ENCODE data around the gene PROC. TPM values are rescaled to one million over a fixed set of nuclear protein-coding genes. Genes with fewer than 3 reads are reported as not detected.

PROC gene
- total RNA-seq, 4 donors from 2014 or later: 2.9 to 3.0 TPM; not detected in 2

DNA sequence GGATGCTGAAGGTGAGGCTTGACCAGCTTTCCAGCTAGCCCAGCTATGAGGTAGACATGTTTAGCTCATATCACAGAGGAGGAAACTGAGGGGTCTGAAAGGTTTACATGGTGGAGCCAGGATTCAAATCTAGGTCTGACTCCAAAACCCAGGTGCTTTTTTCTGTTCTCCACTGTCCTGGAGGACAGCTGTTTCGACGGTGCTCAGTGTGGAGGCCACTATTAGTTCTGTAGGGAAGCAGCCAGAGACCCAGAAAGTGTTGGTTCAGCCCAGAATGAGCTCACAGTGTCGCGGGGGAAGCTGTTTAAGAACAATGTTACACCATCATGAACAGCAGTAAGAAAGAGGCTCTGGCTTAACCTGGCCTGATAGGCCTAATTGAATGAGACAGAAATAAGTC lies 11.1 kb downstream of the PROC start:
- TF ChIP-seq POLR2A (IDR thresholded peaks at IDR 0.05) (no peak), EP300 (IDR thresholded peaks at IDR 0.05; ENCODE audit: low read depth) (no peak), POLR2AphosphoS5 (IDR thresholded peaks at IDR 0.05) (no peak)
- TF ChIP-seq, protein P1, sequence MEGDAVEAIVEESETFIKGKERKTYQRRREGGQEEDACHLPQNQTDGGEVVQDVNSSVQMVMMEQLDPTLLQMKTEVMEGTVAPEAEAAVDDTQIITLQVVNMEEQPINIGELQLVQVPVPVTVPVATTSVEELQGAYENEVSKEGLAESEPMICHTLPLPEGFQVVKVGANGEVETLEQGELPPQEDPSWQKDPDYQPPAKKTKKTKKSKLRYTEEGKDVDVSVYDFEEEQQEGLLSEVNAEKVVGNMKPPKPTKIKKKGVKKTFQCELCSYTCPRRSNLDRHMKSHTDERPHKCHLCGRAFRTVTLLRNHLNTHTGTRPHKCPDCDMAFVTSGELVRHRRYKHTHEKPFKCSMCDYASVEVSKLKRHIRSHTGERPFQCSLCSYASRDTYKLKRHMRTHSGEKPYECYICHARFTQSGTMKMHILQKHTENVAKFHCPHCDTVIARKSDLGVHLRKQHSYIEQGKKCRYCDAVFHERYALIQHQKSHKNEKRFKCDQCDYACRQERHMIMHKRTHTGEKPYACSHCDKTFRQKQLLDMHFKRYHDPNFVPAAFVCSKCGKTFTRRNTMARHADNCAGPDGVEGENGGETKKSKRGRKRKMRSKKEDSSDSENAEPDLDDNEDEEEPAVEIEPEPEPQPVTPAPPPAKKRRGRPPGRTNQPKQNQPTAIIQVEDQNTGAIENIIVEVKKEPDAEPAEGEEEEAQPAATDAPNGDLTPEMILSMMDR (IDR thresholded peaks at IDR 0.05): no peak
- Histone ChIP-seq H3K27me3 (peaks cover 5% of the 10 kb centered on the region), H3K4me3 (no peak overlapping the region), H3K36me3 (no peaks in the 10 kb centered on the region), H3K4me1 (no peaks in the 10 kb centered on the region), H3K27ac (no peak overlapping the region), H3K9me3 (no peaks in the 10 kb centered on the region)
- no peak for DNase-seq
- intact Hi-C loops (cut with DNase I; ENCODE audit: low total_unique reads): no loop called here
- WGBS, 2 donors (ENCODE audit: low coverage in 1 of 2): 86 to 100% methylated on average over 2 to 4 of the region's 4 CpGs
- in situ Hi-C loops (cut with MboI; ENCODE audit: low pct_ligation_motif_present in 1 of 4, low pct_unique_long_range_greater_than_20kb in 1 of 4, low sequenced_read_pairs in 3 of 4): no loop called here

DNA sequence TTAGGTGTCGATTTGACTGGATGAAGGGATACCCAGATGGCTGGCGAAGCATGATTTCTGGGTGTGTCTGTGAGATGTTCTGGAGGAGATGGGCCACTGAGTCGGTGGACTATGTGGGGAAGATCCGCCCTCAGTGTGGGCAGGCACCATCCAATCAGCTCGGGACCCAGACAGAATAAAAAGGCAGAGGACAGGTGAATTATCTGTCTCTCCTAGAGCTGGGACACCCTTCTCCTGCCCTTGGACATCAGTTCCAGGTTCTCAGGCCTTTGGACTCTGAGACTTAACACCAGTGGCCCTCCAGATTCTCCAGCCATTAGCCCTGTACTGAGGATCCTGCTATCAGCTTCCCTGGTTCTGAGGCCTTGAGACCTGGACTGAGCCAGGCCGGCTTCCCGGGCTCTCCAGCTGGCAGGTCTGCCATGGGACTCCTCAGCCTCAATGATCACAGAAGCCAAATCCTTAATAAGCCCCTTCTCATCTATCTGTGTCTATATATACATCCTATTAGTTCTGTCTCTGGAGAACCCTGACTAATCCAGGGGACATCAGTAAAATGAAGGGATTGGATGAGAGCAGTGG lies 11.7 kb downstream of the PROC start:
- WGBS, 2 donors (ENCODE audit: low coverage in 1 of 2): 75 to 94% methylated on average over 1 to 7 of the region's 7 CpGs
- no peak overlapping the region for H3K27ac ChIP-seq
- intact Hi-C loops (cut with DNase I; ENCODE audit: low total_unique reads) (no loop called here), in situ Hi-C loops (cut with MboI; ENCODE audit: low pct_ligation_motif_present in 1 of 4, low pct_unique_long_range_greater_than_20kb in 1 of 4, low sequenced_read_pairs in 3 of 4) (no loop called here)
- H3K4me3 ChIP-seq: no peak overlapping the region
- no peak for DNase-seq
- no peaks in the 10 kb centered on the region for H3K4me1 ChIP-seq
- H3K9me3 ChIP-seq: no peaks in the 10 kb centered on the region
- TF ChIP-seq POLR2A (IDR thresholded peaks at IDR 0.05): no peak
- no peak for TF ChIP-seq POLR2AphosphoS5 (IDR thresholded peaks at IDR 0.05)
- TF ChIP-seq, protein P1 (IDR thresholded peaks at IDR 0.05): no peak
- no peak for TF ChIP-seq EP300 (IDR thresholded peaks at IDR 0.05; ENCODE audit: low read depth)
- no peaks in the 10 kb centered on the region for H3K27me3 ChIP-seq
- H3K36me3 ChIP-seq: no peaks in the 10 kb centered on the region

DNA sequence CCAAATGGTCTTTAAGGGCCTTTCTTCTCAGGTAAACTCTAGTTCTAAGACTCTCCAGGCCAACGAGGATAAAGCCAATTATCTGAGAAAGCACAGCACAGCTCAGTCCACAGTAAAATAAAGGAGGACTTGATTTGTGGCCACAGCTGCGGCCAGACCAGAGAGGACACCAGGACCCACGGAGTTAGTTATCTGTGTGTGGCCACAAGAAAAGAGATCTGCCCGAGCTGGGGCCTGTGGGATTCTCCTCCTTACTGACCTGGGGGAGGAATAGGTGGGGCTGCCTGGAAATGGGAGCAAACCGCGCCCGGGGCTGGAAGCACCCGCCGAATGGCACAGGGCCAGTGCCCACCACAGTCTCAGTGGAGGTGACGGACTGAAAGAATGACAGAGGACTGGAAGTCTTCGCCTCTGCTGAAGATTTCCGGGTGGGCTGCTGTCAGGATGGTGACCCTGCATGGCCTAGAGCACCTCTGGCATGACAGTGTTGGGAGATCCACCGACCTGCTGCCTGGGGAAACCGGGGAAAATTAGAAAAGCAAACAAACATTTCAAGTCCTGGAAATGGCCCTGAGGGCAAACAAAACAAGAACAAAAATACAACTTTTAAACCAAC lies 13.3 kb downstream of the PROC start:
- 79 to 89% methylated on average over 4 to 14 of the region's 14 CpGs for WGBS, 2 donors (ENCODE audit: low coverage in 1 of 2)
- no peak overlapping the region for H3K4me3 ChIP-seq
- no peaks in the 10 kb centered on the region for H3K9me3 ChIP-seq
- TF ChIP-seq, protein P1 (IDR thresholded peaks at IDR 0.05): no peak
- TF ChIP-seq POLR2AphosphoS5 (IDR thresholded peaks at IDR 0.05): no peak
- TF ChIP-seq EP300 (IDR thresholded peaks at IDR 0.05; ENCODE audit: low read depth): no peak
- no peak for TF ChIP-seq POLR2A (IDR thresholded peaks at IDR 0.05)
- H3K4me1 ChIP-seq: no peaks in the 10 kb centered on the region
- no peaks in the 10 kb centered on the region for H3K36me3 ChIP-seq
- H3K27me3 ChIP-seq: no peaks in the 10 kb centered on the region
- intact Hi-C loops (cut with DNase I; ENCODE audit: low total_unique reads) (no loop called here), in situ Hi-C loops (cut with MboI; ENCODE audit: low pct_ligation_motif_present in 1 of 4, low pct_unique_long_range_greater_than_20kb in 1 of 4, low sequenced_read_pairs in 3 of 4) (no loop called here)
- DNase-seq: no peak
- H3K27ac ChIP-seq: no peak overlapping the region

DNA sequence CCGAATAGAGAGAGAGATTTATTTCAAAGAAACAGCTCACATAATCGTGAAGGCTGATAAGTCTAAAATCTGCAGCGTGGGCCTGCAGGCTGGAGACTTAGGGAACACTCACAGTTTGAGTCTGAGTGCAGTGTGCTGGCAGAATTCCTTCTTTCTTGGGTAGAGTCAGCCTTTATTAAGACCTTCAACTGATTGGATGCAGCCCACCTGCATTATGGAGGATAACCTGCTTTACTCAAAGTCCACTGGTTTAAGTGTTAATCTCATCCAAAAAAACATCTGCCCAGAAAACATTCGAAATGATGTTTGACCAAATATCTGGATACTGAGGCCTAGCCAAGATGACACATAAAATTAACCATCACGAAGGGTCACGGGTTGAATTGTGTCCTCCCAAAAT lies 16.3 kb downstream of the PROC start:
- in situ Hi-C loops (cut with MboI; ENCODE audit: low pct_ligation_motif_present in 1 of 4, low pct_unique_long_range_greater_than_20kb in 1 of 4, low sequenced_read_pairs in 3 of 4): no loop called here
- Histone ChIP-seq H3K27ac (no peak overlapping the region), H3K4me3 (no peak overlapping the region), H3K4me1 (peaks cover 0 to 9% (median 6%) of the 10 kb centered on the region in 4 donors), H3K36me3 (no peaks in the 10 kb centered on the region), H3K9me3 (no peaks in the 10 kb centered on the region), H3K27me3 (no peaks in the 10 kb centered on the region)
- WGBS, 2 donors (ENCODE audit: low coverage in 1 of 2): 94 to 97% methylated on average over 5 to 6 of the region's 6 CpGs
- no peak for DNase-seq
- intact Hi-C loops (cut with DNase I; ENCODE audit: low total_unique reads): no loop called here
- TF ChIP-seq, protein P1 (IDR thresholded peaks at IDR 0.05): no peak
- TF ChIP-seq POLR2AphosphoS5 (IDR thresholded peaks at IDR 0.05) (no peak), EP300 (IDR thresholded peaks at IDR 0.05; ENCODE audit: low read depth) (no peak), POLR2A (IDR thresholded peaks at IDR 0.05) (no peak)
